Keratinocyte (primary cell): ENCODE measurements around the gene SYT9.

Source experiments
- CTCF ChIP-seq, 3 experiments: IDR thresholded peaks in 1 of 3; conservative IDR thresholded peaks in 1 of 3; optimal IDR thresholded peaks in 1 of 3; 2 replicates in 2 of 3; 3 replicates in 1 of 3; pipeline versions ENCODE3 to v1.5.1; 2011; ENCODE audit warnings: low read length in 3 of 3, mild to moderate bottlenecking in 3 of 3, moderate library complexity in 2 of 3, control low read depth in 1 of 3, inconsistent platforms in 1 of 3; ENCODE audit not compliant: insufficient read depth in 2 of 3; ENCODE audit errors: extremely low read depth in 1 of 3
- EZH2 ChIP-seq: IDR thresholded peaks from one replicate; pipeline ENCODE4 v1.6.1; 2012; ENCODE audit warnings: inconsistent platforms, mild to moderate bottlenecking, low read length, moderate library complexity

GRCh38 chr11:7261578-7261977 lies 9.9 kb downstream of the SYT9 start:
- TF ChIP-seq CTCF (optimal IDR thresholded peaks at IDR 0.05 in 1 of 3, IDR thresholded peaks at IDR 0.05 in 1 of 3, conservative IDR thresholded peaks at IDR 0.05 in 1 of 3; ENCODE audit: extremely low read depth in 1 of 3, insufficient read depth in 2 of 3, low read length in 3 of 3): no peak
- no peak for TF ChIP-seq EZH2
